Measurements from ENCODE around the gene TMEM132C. TPM values are rescaled to one million over a fixed set of nuclear protein-coding genes. Genes with fewer than 3 reads are reported as not detected.

TMEM132C gene
- total and polyA plus RNA-seq, 2 of the 8 experiments (the other 6 are each of a cell fraction or from before 2014, with no cell fraction given) = 0.23 to 0.76 TPM

DNA sequence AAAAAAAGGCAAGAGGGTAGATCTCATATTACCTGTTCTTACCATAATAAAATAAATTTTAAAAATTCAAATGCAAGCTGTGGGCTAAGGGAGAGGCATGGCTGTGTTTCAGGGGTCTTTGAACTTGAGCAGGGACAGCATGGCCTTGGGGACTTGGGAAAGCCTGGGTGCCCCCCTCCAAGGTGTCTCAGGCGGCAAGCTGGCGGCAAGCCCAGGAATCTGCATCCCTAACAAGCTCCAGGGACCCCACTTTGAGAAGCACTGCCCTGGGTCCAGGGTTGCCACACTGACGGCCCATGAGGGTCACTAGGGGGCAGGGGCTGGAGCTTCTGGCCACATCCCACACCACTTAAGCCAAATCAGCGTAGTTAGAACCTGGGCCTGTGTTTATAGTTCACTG is 363.0 kb downstream of the TMEM132C start:
- no peak overlapping the region for H2AK5ac ChIP-seq (ENCODE audit: low read depth, low read length)
- no peak overlapping the region for H3K14ac ChIP-seq (ENCODE audit: insufficient read length)
- H2BK20ac ChIP-seq (ENCODE audit: low read length) = no peak overlapping the region
- H4K20me1 ChIP-seq (replicated peaks in 1 of 2; ENCODE audit: control insufficient read depth in 1 of 2, insufficient read depth in 2 of 2, low read length in 2 of 2) = no peaks in the 10 kb centered on the region
- 0 out of 4 replicates have a peak, but pooled peaks cover 0 to 4% of the 10 kb centered on the region in 2 experiments for H3K9me3 ChIP-seq (ENCODE audit: insufficient read depth in 2 of 2, low read depth in 1 of 2, low read length in 1 of 2)
- no peaks in the 10 kb centered on the region for H3K36me3 ChIP-seq (ENCODE audit: control insufficient read depth in 2 of 4, insufficient read depth in 4 of 4, low read length in 3 of 4)
- POLR2A ChIA-PET (ENCODE audit: partially characterized antibody) = no interaction called here
- no peak overlapping the region for H4K91ac ChIP-seq (replicated peaks; ENCODE audit: insufficient read length, low read length)
- no peak overlapping the region for H2AFZ ChIP-seq (ENCODE audit: low read length)
- H2BK120ac ChIP-seq (replicated peaks; ENCODE audit: low read depth, low read length) = no peak overlapping the region
- no peak overlapping the region for H3K23ac ChIP-seq (ENCODE audit: insufficient read length)
- H3K4me1 ChIP-seq (replicated peaks in 1 of 4; ENCODE audit: control insufficient read depth in 3 of 4, insufficient read depth in 4 of 4, low read length in 3 of 4) = 0 out of 7 replicates have a peak, but pooled peaks cover 0 to 1% (median 0%) of the 10 kb centered on the region in 4 experiments
- H2BK5ac ChIP-seq (ENCODE audit: low read depth, low read length) = no peak overlapping the region
- no peak overlapping the region for H2BK12ac ChIP-seq (ENCODE audit: low read depth, low read length)
- FAIRE-seq = no peak
- H4K5ac ChIP-seq (ENCODE audit: insufficient read length, low read depth, low read length) = no peak overlapping the region
- no peaks in the 10 kb centered on the region for H3K23me2 ChIP-seq (ENCODE audit: low read depth, low read length)
- H3K27me3 ChIP-seq (replicated peaks in 1 of 4; ENCODE audit: control insufficient read depth in 3 of 4, extremely low read depth in 1 of 4, insufficient read depth in 3 of 4, low read length in 3 of 4) = no peaks in the 10 kb centered on the region; a peak in 1 of 7 replicates
- no peak overlapping the region for H4K8ac ChIP-seq (ENCODE audit: extremely low read depth, insufficient read depth, low read length)
- no peaks in the 10 kb centered on the region for H3K79me2 ChIP-seq (ENCODE audit: control insufficient read depth in 1 of 2, insufficient read depth in 2 of 2, low read length in 2 of 2)
- DNase-seq (ENCODE audit: low read depth in 1 of 2, low spot score in 2 of 2) = no peak
- H3K56ac ChIP-seq (replicated peaks; ENCODE audit: insufficient read length, low read depth, low read length) = no peak overlapping the region
- H3K79me1 ChIP-seq (ENCODE audit: low read depth, low read length) = no peaks in the 10 kb centered on the region
- 83% methylated on average over 4 of the region's 4 CpGs; no CpG with 5 or more reads in 1 of the 2 experiments for WGBS, 2 experiments (ENCODE audit: extremely low coverage in 1 of 2, insufficient coverage in 1 of 2, insufficient read length in 1 of 2, insufficient replicate concordance in 2 of 2, low coverage in 1 of 2, low lambda C conversion rate in 2 of 2, missing lambda C conversion rate in 1 of 2)
- H3K4me3 ChIP-seq (ENCODE audit: extremely low read depth in 1 of 4, insufficient read depth in 2 of 4, low read depth in 3 of 4, low read length in 4 of 4) = no peak overlapping the region
- H3K4me2 ChIP-seq (ENCODE audit: insufficient read depth in 1 of 2, low read depth in 2 of 2, low read length in 2 of 2) = no peak overlapping the region
- no peak overlapping the region for H3K27ac ChIP-seq (ENCODE audit: low read depth, low read length)
- CTCF ChIA-PET (ENCODE audit: partially characterized antibody) = interaction anchor here (0.8 to 1.6 kb wide), 3 partner anchors 13 to 200 kb away, joined by 3 to 5 read pairs (median 4); no protein-coding TSS in a partner anchor
- TF ChIP-seq CBX8 (IDR thresholded peaks at IDR 0.05; ENCODE audit: borderline replicate concordance, low read depth, low read length) = no peak
- no peak for TF ChIP-seq GTF2F1 (IDR thresholded peaks at IDR 0.05; ENCODE audit: borderline replicate concordance, low read depth, low read length)
- no peak for TF ChIP-seq HDAC2 (IDR thresholded peaks at IDR 0.05; ENCODE audit: borderline replicate concordance in 1 of 2, low read depth in 2 of 2, low read length in 2 of 2)
- TF ChIP-seq SP1 (IDR thresholded peaks at IDR 0.05; ENCODE audit: low read depth, low read length) = no peak
- TF ChIP-seq NANOG (IDR thresholded peaks at IDR 0.05; ENCODE audit: insufficient read depth, low read depth, low read length, poor library complexity, severe bottlenecking) = no peak
- TF ChIP-seq KDM1A (IDR thresholded peaks at IDR 0.05; ENCODE audit: borderline replicate concordance, low read length) = no peak
- TF ChIP-seq SIX5 (IDR thresholded peaks at IDR 0.05; ENCODE audit: low read depth, low read length) = no peak
- TF ChIP-seq, protein P1, sequence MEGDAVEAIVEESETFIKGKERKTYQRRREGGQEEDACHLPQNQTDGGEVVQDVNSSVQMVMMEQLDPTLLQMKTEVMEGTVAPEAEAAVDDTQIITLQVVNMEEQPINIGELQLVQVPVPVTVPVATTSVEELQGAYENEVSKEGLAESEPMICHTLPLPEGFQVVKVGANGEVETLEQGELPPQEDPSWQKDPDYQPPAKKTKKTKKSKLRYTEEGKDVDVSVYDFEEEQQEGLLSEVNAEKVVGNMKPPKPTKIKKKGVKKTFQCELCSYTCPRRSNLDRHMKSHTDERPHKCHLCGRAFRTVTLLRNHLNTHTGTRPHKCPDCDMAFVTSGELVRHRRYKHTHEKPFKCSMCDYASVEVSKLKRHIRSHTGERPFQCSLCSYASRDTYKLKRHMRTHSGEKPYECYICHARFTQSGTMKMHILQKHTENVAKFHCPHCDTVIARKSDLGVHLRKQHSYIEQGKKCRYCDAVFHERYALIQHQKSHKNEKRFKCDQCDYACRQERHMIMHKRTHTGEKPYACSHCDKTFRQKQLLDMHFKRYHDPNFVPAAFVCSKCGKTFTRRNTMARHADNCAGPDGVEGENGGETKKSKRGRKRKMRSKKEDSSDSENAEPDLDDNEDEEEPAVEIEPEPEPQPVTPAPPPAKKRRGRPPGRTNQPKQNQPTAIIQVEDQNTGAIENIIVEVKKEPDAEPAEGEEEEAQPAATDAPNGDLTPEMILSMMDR (IDR thresholded peaks at IDR 0.05; ENCODE audit: control extremely low read depth in 1 of 3, insufficient read depth in 1 of 3, low read depth in 1 of 3, low read length in 3 of 3) = no peak
- H3K4ac ChIP-seq (replicated peaks; ENCODE audit: insufficient read length, low read depth, low read length) = no peak overlapping the region
- H3K9ac ChIP-seq (replicated peaks in 1 of 4; ENCODE audit: extremely low read depth in 1 of 4, low read depth in 3 of 4, low read length in 3 of 4) = no peak overlapping the region
- no peak overlapping the region for H2BK15ac ChIP-seq (ENCODE audit: low read length)
- no peak overlapping the region for H3K18ac ChIP-seq (ENCODE audit: extremely low read depth, low read length)
